Ascending aorta (tissue), 2 donors: ENCODE data around the gene CRY2. TPM values are rescaled to one million over a fixed set of nuclear protein-coding genes. Genes with fewer than 3 reads are reported as not detected.
A peak's percentile ranks its signal among the peaks of the same experiment; 100 is the strongest.

ENCODE experiments used
- DNase-seq, 2 donors: peaks; one replicate each; pipeline ENCODE4 v3.0.0-alpha.2; 2019; ENCODE audit warnings: low spot score in 2 of 2
- H3K27ac ChIP-seq, 2 donors: fragments of 200-600 bp; sonication (generic); one replicate each; pipeline ENCODE4 v1.5.1; 2016 to 2017; ENCODE audit warnings: mild to moderate bottlenecking in 1 of 2
- H3K27me3 ChIP-seq: fragments of 200-600 bp; sonication (generic); one replicate; pipeline ENCODE4 v1.5.1; 2017
- H3K36me3 ChIP-seq, 2 donors: fragments of 200-600 bp; sonication (generic); one replicate each; pipeline ENCODE4 v1.5.1; 2016
- H3K4me1 ChIP-seq, 2 donors: fragments of 200-600 bp; sonication (generic); one replicate each; pipeline ENCODE4 v1.5.1; 2016 to 2017; ENCODE audit warnings: mild to moderate bottlenecking in 1 of 2
- H3K4me3 ChIP-seq, 2 donors: fragments of 200-600 bp; sonication (generic); one replicate each; pipeline ENCODE4 v1.5.1; 2016 to 2017; ENCODE audit warnings: mild to moderate bottlenecking in 1 of 2
- H3K9me3 ChIP-seq, 2 donors: fragments of 200-600 bp; sonication (generic); one replicate each; pipeline ENCODE4 v1.5.1; 2016
- CTCF ChIP-seq, 3 experiments: fragments of 200-600 bp in 2 of 3; fragments of 450-650 bp in 1 of 3; sonication (generic) in 2 of 3; IDR thresholded peaks; one replicate each; pipeline ENCODE4 v1.5.1; 2016 to 2019; ENCODE audit warnings: antibody characterized with exemption in 3 of 3, mild to moderate bottlenecking in 1 of 3, moderate library complexity in 1 of 3
- intact Hi-C: fragments of 100-400 bp; cut with DNase I; formaldehyde crosslinking; loops from one replicate; pipeline ENCODE4 v1.15.1; 2023
- total RNA-seq: library from RNA; depleted of rRNA; stranded (reverse); fragments of >200 nt; gene quantifications from one replicate; pipeline ENCODE4 v1.1.0, GENCODE V29; 2016

The CRY2 gene
- total RNA-seq, 1 donor from 2014 or later, result 29.6 TPM

DNA sequence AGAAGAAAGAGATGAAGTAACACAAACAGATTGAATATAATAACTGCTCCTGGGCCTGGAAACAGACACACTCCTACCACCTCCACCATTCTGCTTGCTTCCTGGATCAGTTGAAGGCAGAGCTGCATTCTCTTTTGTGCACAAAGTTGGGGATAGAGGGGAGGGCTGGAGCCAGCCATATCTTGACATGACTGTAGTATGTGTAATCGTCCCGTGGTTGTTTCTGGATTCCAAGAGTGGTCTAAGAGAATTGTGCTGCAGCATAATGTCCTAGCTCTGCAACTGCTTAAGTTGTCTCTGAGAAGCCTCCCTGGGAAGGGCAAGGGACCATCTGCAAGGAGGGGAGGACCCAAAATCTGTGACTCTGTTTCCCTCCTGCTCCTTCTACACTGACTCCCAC lies 3.2 kb downstream of the CRY2 start:
- H3K4me3 ChIP-seq, result peak overlapping the region in 1 of 2 donors; percentile 6
- DNase-seq, result no peak
- intact Hi-C loops, result no loop called here
- no peaks in the 10 kb centered on the region for H3K27me3 ChIP-seq
- H3K9me3 ChIP-seq, result no peaks in the 10 kb centered on the region
- H3K27ac ChIP-seq, result peak overlapping the region in 1 of 2 donors; percentile 12
- TF ChIP-seq CTCF (IDR thresholded peaks at IDR 0.05), result no peak
- H3K4me1 ChIP-seq, result peaks cover 27 to 66% of the 10 kb centered on the region in 2 donors
- no peaks in the 10 kb centered on the region for H3K36me3 ChIP-seq

DNA sequence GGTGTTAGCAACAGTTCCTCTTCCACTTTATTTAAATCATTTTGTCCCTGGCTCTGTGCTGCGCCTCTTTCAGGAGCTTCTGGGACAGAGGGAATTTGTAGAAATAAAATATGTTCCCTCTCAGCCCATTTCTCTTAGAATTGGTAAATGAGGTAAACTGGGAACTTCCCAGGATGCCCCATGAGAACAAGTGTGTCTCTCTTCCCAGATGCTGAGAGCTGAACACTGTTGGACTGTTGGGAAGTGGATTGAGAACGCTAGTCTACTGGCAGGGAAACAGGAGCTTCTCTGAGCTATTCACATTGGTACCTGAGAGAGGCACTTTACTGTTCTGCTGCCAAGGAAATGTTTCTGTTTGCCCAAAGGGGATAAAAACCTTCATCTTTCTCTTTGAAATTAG lies 4.0 kb downstream of the CRY2 start:
- no peak for TF ChIP-seq CTCF (IDR thresholded peaks at IDR 0.05)
- H3K4me3 ChIP-seq, result no peak overlapping the region
- H3K9me3 ChIP-seq, result no peaks in the 10 kb centered on the region
- peaks cover 33 to 73% of the 10 kb centered on the region in 2 donors for H3K4me1 ChIP-seq
- no peaks in the 10 kb centered on the region for H3K36me3 ChIP-seq
- peak overlapping the region; percentile 29 to 42 for H3K27ac ChIP-seq
- no peaks in the 10 kb centered on the region for H3K27me3 ChIP-seq
- intact Hi-C loops, result no loop called here
- DNase-seq, result no peak

DNA sequence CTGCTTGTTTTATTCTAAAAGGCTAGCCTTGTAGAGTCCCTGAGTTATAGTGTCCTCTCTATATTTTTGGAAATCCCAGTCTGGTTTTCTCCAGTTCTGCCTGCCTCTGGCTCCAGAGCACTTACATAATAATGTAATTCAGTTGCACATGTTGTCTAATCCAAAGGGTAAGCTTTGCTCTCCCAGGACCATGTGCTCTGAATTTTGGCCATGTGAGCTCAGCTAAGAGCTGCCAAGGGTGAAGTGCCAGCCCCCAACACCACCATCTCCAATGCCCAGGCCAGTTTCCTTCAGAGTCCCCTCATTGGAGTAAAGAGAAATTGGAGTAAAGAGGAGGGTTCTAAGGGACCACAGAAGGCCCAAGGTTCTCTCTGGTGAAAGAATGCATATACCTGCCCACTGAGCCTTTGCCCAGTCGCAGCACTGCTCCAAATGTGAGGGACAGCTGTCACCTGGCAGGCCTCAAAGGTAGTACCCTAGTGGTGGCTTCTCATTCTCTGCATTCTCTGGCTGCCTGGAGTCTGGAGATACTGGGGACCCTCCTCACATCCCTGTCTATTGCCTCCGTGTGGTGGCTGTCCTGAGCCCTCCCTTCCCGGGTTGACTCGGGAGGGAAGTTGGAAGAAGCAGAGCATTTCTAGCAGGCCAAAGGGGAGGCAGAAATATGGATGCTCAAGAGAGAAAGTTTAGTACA lies 4.9 kb downstream of the CRY2 start:
- H3K4me3 ChIP-seq, result peak overlapping the region in 1 of 2 donors; percentile 14
- peak overlapping the region; percentile 29 to 40 for H3K27ac ChIP-seq
- no peaks in the 10 kb centered on the region for H3K9me3 ChIP-seq
- H3K36me3 ChIP-seq, result peaks cover 4 to 5% of the 10 kb centered on the region in 2 donors
- no peak for TF ChIP-seq CTCF (IDR thresholded peaks at IDR 0.05)
- intact Hi-C loops, result no loop called here
- peaks cover 33 to 76% of the 10 kb centered on the region in 2 donors for H3K4me1 ChIP-seq
- no peak for DNase-seq
- no peaks in the 10 kb centered on the region for H3K27me3 ChIP-seq

DNA sequence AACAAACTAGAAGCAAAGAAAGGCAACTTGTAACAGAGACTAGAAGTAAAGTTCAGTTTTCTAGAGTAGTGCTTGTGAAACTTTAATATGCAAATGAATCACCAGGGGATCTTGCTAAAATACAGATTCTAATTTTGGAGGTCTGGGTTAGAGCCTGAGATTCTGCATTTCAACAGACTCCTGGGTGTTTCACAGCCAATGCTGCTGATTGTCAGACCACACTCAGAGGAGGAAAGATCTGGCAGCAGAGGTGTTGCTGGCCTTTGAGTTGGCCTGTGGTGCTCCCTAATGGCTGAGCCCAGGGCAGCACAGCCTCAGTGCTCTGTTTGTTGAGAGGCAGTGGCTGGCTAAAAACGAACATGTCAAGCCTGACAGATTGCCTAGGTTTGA lies 5.4 kb downstream of the CRY2 start:
- Histone ChIP-seq H3K36me3 (peaks cover 4 to 10% of the 10 kb centered on the region in 2 donors), H3K27me3 (no peaks in the 10 kb centered on the region), H3K4me1 (peaks cover 33 to 81% of the 10 kb centered on the region in 2 donors), H3K4me3 (peak overlapping the region in 1 of 2 donors; percentile 14), H3K27ac (peak overlapping the region; percentile 29 to 40), H3K9me3 (no peaks in the 10 kb centered on the region)
- intact Hi-C loops, result no loop called here
- TF ChIP-seq CTCF (IDR thresholded peaks at IDR 0.05), result peak in 1 of 3 experiments; percentile 17
- DNase-seq, result no peak

DNA sequence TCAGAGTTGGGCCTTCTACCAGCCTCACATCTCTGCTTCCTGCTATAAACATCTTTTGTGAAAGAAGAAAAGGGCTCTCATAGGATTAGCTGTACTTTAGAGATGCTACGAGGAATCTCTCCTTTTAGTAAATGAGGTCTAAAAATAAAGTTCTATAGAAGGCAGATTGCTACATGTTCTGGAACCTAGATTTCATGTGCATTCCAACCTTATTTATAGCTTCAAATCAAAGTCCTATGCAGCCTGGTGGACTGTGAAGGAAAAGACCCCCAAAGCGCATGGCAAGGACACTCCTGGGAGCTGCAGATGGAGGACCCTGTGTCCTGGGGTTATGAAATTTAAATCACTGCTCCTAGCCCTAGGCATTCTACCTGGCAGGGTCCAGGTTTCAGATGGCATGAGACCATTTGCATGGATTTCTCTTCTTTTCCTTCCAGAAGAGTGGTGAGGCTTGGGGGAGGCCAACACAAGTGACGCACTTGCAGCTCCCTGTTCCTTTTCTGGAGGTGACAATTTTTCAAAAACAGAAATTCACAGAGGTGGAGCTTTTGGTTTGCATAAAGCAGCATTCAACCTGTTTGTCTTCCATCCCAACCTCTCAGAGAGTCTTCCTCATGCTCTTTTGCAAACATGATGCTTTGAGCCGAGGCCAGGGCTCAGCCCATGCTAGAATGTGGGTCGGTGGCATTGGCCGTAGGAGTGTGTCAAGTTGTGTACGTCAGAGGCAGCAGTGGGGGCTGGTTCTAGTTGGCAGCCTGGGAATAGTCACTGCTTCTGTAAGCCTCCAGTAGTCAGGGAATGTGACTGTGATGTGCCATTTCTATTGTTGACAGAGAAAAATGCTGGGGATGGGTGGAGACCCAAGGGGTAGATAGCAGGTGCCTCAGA lies 6.3 kb downstream of the CRY2 start:
- intact Hi-C loops, result no loop called here
- H3K4me1 ChIP-seq, result peaks cover 41 to 89% of the 10 kb centered on the region in 2 donors
- peak overlapping the region; percentile 78 to 86 for H3K27ac ChIP-seq
- H3K9me3 ChIP-seq, result no peaks in the 10 kb centered on the region
- no peak for DNase-seq
- H3K4me3 ChIP-seq, result no peak overlapping the region
- peaks cover 4 to 12% of the 10 kb centered on the region in 2 donors for H3K36me3 ChIP-seq
- H3K27me3 ChIP-seq, result no peaks in the 10 kb centered on the region
- TF ChIP-seq CTCF (IDR thresholded peaks at IDR 0.05), result no peak
